ENCODE measurements around the gene GAL. TPM values are rescaled to one million over a fixed set of nuclear protein-coding genes. Genes with fewer than 3 reads are reported as not detected.

The GAL gene
- total RNA-seq, 1 donor from 2014 or later: 3.4 TPM

DNA sequence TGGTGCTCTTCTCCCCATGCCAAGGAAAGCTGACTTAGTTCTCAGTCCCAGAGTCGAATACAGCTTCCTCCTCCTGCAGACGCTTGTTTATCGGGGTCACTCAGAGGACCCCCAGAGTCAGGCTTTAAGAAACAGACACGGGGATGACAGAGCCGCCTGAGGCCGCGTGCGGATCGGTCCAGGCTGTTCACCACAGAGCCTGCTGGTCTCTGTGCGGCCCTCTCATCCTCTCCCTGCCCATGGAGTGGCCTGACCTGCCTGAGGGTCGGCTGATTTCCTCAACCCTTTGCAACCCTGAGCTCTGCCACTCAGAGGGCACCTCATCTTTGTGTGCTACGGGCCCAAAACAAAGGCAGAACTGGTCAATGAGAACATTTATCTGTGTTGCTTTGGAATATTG lies 2.1 kb downstream of the GAL start:
- DNase-seq (ENCODE audit: extremely low spot score, unreplicated experiment): no peak
- Mint-ChIP-seq H3K36me3 (no peaks in the 10 kb centered on the region), H3K27me3 (peaks cover 87% of the 10 kb centered on the region), H3K27ac (no peak overlapping the region), H3K4me1 (ENCODE audit: unreplicated experiment) (peaks cover 10% of the 10 kb centered on the region), H3K4me3 (peak overlapping the region; percentile 75), H3K9me3 (no peaks in the 10 kb centered on the region)
- no peak for TF ChIP-seq CTCF (conservative IDR thresholded peaks at IDR 0.05)

- H3K4me1 Mint-ChIP-seq (ENCODE audit: unreplicated experiment): peaks cover 10% of the 10 kb centered on the region
- peak overlapping the region; percentile 8 for H3K4me3 Mint-ChIP-seq
- H3K9me3 Mint-ChIP-seq: no peaks in the 10 kb centered on the region
- no peak overlapping the region for H3K27ac Mint-ChIP-seq
- H3K27me3 Mint-ChIP-seq: peaks cover 81% of the 10 kb centered on the region
- H3K36me3 Mint-ChIP-seq: no peaks in the 10 kb centered on the region
- TF ChIP-seq CTCF (conservative IDR thresholded peaks at IDR 0.05): no peak
- DNase-seq (ENCODE audit: extremely low spot score, unreplicated experiment): no peak
Measured at GRCh38 chr11:68687311-68687710, 3.0 kb downstream of the GAL start.

GRCh38 chr11:68687986-68688385 lies 3.6 kb downstream of the GAL start:
- Mint-ChIP-seq H3K4me1 (ENCODE audit: unreplicated experiment) (peaks cover 10% of the 10 kb centered on the region), H3K4me3 (no peak overlapping the region), H3K27me3 (peaks cover 74% of the 10 kb centered on the region), H3K9me3 (no peaks in the 10 kb centered on the region), H3K36me3 (no peaks in the 10 kb centered on the region), H3K27ac (no peak overlapping the region)
- DNase-seq (ENCODE audit: extremely low spot score, unreplicated experiment): no peak
- no peak for TF ChIP-seq CTCF (conservative IDR thresholded peaks at IDR 0.05)

DNA sequence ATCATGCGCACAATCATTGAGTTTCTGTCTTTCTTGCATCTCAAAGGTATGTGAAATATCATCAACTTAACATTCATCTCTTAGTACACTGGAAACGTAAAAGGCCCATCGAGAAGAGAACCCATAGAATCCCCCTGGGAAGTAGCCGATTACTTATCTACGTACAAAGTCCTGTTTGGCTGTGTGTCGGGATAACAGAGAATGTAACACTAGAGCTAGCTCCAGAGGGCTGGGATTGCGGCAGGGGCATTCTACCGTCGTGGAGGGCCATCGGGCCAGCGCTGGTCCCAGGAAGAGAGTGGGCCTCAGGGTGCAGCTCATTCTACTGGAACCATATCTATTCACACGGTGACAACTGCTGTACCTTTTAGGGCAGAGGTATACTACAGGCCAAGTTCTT lies 4.5 kb downstream of the GAL start:
- Mint-ChIP-seq H3K27me3 (peaks cover 70% of the 10 kb centered on the region), H3K4me1 (ENCODE audit: unreplicated experiment) (peaks cover 10% of the 10 kb centered on the region), H3K4me3 (no peak overlapping the region), H3K27ac (no peak overlapping the region), H3K9me3 (no peaks in the 10 kb centered on the region), H3K36me3 (no peaks in the 10 kb centered on the region)
- no peak for DNase-seq (ENCODE audit: extremely low spot score, unreplicated experiment)
- TF ChIP-seq CTCF (conservative IDR thresholded peaks at IDR 0.05): no peak

DNA sequence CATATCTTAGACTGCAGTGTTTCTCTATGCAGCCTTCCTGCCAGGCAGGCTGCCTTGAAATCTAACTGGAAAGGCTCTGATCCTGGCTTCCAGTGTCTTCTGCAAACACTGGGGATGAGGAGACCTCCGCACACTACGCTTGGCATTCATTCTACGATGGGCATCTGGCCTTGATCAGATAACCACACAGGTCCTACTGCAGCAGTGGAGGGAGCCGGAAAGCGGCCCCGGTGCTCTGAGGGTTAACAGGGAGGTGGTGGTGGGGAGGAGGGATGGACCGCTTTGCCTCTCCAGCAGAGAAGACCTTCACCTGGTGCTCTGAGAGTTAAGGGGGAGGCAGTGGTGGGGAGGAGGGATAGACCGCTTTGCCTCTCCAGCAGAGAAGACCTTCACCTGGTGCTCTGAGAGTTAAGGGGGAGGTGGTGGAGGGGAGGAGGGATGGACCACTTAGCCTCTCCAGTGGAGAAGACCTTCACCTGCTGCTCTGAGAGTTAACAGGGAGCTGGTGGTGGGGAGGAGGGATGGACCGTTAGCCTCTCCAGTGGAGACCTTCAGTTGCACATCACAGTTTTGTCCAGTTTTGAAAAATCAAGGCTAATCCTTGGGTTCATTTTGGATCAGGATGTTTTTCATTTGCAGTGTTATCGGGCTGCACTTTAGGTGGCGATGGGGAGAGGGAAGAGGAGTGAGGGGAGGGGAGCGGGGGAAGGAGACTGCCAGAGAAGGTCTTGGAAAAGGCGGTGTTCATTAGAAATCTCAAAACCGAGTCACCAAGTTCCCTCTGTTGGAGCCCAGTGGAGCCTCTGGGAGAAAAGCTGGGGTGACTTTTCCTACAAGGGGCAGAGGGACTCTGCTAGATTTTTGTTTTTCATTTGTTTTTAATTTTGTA lies 5.6 kb downstream of the GAL start:
- no peak for TF ChIP-seq CTCF (conservative IDR thresholded peaks at IDR 0.05)
- Mint-ChIP-seq H3K27me3 (peaks cover 78% of the 10 kb centered on the region), H3K27ac (no peak overlapping the region), H3K9me3 (no peaks in the 10 kb centered on the region), H3K4me1 (ENCODE audit: unreplicated experiment) (peaks cover 10% of the 10 kb centered on the region), H3K36me3 (no peaks in the 10 kb centered on the region), H3K4me3 (no peak overlapping the region)
- no peak for DNase-seq (ENCODE audit: extremely low spot score, unreplicated experiment)

Measured in type B pancreatic cell (in vitro differentiated cells).